ENCODE measurements around the gene EPHB2.
A peak's percentile ranks its signal among the peaks of the same experiment; 100 is the strongest.

EPHB2 gene

DNA sequence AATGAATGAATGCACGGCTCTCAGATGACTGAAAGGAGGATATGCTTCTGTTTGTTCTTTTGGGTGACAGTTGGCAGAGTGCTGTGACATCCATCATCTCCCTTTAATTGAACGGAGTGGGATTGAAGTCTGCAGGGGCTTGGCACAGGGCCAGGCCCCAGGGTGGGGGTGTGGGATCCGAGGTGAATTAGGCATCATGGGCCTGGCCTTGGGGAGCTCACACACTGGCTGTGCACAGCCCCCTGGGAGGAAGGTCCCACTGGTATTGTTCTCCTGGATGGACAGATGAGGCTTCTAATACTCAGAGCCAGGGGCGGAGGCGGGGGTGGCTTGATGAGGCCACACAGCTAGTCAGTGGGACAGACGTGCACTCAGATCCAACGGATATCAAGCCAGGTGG, 19.3 kb downstream of the EPHB2 start (continued):
- TF ChIP-seq ZFHX2 (tag by site-specific recombination; conservative IDR thresholded peaks at IDR 0.05) (peak; percentile 60), ZFP69B (tag by site-specific recombination; IDR thresholded peaks at IDR 0.05) (no peak), ZFP41 (tag by site-specific recombination; IDR thresholded peaks at IDR 0.05; ENCODE audit: borderline replicate concordance) (no peak), EGR2 (tag by site-specific recombination; IDR thresholded peaks at IDR 0.05; ENCODE audit: low read depth) (peak; percentile 67), ZIC2 (tag by site-specific recombination; IDR thresholded peaks at IDR 0.05) (peak; percentile 32)

DNA sequence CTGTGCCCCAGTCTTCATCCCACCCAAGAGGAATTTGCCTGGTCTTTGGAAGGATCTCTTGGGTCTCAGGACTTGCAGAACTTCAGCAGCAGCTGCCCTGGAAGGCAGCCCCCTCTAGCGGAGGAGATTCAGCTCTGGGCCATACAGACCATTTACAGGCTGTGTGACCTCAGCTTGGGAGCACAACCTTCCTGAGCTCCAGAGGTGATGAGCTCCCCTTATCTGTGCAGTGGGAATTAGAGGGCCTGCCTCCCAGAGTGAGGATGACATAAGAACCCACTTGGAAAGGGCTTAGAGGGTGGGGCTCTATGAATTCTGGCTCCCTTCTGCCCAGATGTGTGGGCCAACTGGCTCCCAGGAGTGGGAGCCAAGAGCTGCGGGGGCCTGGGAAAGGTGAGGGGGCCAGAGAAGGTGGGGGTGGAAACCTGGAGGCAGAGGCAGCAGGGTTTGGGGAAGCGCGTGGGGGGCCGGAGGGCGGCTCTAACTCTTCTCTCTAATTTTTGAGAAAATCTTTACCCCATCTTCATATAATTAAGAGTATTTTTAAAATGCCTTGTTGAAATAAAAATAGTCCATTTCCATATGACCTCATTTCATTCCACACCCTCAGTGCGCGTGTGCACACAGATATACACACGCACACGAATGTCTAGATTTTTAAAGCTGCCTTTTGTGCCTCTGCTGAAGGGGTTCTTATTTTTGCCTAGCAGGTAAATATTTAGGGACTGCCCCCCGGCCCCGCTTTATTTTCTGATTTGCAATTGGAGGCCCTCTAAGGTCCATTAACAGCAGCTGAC, 21.5 kb downstream of the EPHB2 start:
- ChIA-PET CTCF (interaction anchor here (0.5 to 2.2 kb wide), 7 partner anchors 8 to 400 kb away, joined by 3 to 16 read pairs (median 4); no protein-coding TSS in a partner anchor), POLR2A (no interaction called here)
- Histone ChIP-seq H3K36me3 (ENCODE audit: control insufficient read depth in 2 of 2, insufficient read depth in 1 of 2, low read length in 2 of 2) (no peaks in the 10 kb centered on the region), H3K27ac (ENCODE audit: extremely low read depth, low read depth, low read length) (no peak overlapping the region), H3K4me1 (ENCODE audit: control insufficient read depth, insufficient read depth, low read length) (no peaks in the 10 kb centered on the region), H3K9me3 (ENCODE audit: control insufficient read depth, insufficient read depth, low read depth, low read length) (no peaks in the 10 kb centered on the region), H3K4me3 (ENCODE audit: low read depth, low read length) (no peak overlapping the region)
- TF ChIP-seq ZNF768 (tag by site-specific recombination; IDR thresholded peaks at IDR 0.05), result peak; percentile 74
- no peak for TF ChIP-seq ZNF677 (tag by site-specific recombination; IDR thresholded peaks at IDR 0.05)
- TF ChIP-seq, protein P1, sequence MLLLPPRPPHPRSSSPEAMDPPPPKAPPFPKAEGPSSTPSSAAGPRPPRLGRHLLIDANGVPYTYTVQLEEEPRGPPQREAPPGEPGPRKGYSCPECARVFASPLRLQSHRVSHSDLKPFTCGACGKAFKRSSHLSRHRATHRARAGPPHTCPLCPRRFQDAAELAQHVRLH (tag by site-specific recombination; IDR thresholded peaks at IDR 0.05), result no peak
- TF ChIP-seq YY2 (tag by site-specific recombination; IDR thresholded peaks at IDR 0.05), result no peak
- peak; percentile 91 for TF ChIP-seq EGR2 (tag by site-specific recombination; IDR thresholded peaks at IDR 0.05; ENCODE audit: low read depth)
- TF ChIP-seq, protein P2, sequence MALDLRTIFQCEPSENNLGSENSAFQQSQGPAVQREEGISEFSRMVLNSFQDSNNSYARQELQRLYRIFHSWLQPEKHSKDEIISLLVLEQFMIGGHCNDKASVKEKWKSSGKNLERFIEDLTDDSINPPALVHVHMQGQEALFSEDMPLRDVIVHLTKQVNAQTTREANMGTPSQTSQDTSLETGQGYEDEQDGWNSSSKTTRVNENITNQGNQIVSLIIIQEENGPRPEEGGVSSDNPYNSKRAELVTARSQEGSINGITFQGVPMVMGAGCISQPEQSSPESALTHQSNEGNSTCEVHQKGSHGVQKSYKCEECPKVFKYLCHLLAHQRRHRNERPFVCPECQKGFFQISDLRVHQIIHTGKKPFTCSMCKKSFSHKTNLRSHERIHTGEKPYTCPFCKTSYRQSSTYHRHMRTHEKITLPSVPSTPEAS (tag by site-specific recombination; IDR thresholded peaks at IDR 0.05), result no peak
- peak; percentile 90 for TF ChIP-seq ZFHX2 (tag by site-specific recombination; conservative IDR thresholded peaks at IDR 0.05)
- TF ChIP-seq ZNF274 (IDR thresholded peaks at IDR 0.05; ENCODE audit: low read length), result no peak
- no peak for TF ChIP-seq ZNF274 (tag by site-specific recombination; IDR thresholded peaks at IDR 0.05; ENCODE audit: borderline replicate concordance)
- TF ChIP-seq BCL11A (tag by site-specific recombination; IDR thresholded peaks at IDR 0.05; ENCODE audit: low read depth), result no peak

GRCh38 chr1:22733643-22734042, 23.0 kb downstream of the EPHB2 start:
- no peak overlapping the region for H3K4me3 ChIP-seq (ENCODE audit: low read depth, low read length)
- H3K9me3 ChIP-seq (ENCODE audit: control insufficient read depth, insufficient read depth, low read depth, low read length), result no peaks in the 10 kb centered on the region
- no peaks in the 10 kb centered on the region for H3K4me1 ChIP-seq (ENCODE audit: control insufficient read depth, insufficient read depth, low read length)
- H3K27ac ChIP-seq (ENCODE audit: extremely low read depth, low read depth, low read length), result no peak overlapping the region
- TF ChIP-seq PRDM10 (tag by site-specific recombination; IDR thresholded peaks at IDR 0.05), result no peak
- TF ChIP-seq, protein P3, sequence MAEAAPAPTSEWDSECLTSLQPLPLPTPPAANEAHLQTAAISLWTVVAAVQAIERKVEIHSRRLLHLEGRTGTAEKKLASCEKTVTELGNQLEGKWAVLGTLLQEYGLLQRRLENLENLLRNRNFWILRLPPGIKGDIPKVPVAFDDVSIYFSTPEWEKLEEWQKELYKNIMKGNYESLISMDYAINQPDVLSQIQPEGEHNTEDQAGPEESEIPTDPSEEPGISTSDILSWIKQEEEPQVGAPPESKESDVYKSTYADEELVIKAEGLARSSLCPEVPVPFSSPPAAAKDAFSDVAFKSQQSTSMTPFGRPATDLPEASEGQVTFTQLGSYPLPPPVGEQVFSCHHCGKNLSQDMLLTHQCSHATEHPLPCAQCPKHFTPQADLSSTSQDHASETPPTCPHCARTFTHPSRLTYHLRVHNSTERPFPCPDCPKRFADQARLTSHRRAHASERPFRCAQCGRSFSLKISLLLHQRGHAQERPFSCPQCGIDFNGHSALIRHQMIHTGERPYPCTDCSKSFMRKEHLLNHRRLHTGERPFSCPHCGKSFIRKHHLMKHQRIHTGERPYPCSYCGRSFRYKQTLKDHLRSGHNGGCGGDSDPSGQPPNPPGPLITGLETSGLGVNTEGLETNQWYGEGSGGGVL (tag by site-specific recombination; IDR thresholded peaks at IDR 0.05), result no peak
- TF ChIP-seq KLF8 (tag by site-specific recombination; IDR thresholded peaks at IDR 0.05), result no peak
- no peak for TF ChIP-seq ZNF830 (tag by site-specific recombination; IDR thresholded peaks at IDR 0.05; ENCODE audit: low read depth)
- no peak for TF ChIP-seq ZNF610 (tag by site-specific recombination; IDR thresholded peaks at IDR 0.05; ENCODE audit: borderline replicate concordance)
- TF ChIP-seq ZNF169 (tag by site-specific recombination; IDR thresholded peaks at IDR 0.05), result no peak
- no peak for TF ChIP-seq ZNF416 (tag by site-specific recombination; IDR thresholded peaks at IDR 0.05)
- TF ChIP-seq EGR2 (tag by site-specific recombination; IDR thresholded peaks at IDR 0.05; ENCODE audit: low read depth), result no peak
- no peak for TF ChIP-seq ZBTB6 (tag by site-specific recombination; IDR thresholded peaks at IDR 0.05)
- TF ChIP-seq MZF1 (tag by site-specific recombination; IDR thresholded peaks at IDR 0.05; ENCODE audit: borderline replicate concordance), result no peak
- ChIA-PET CTCF (interaction anchor here (0.7 kb wide), 2 partner anchors 42 to 363 kb away, joined by 3 read pairs; no protein-coding TSS in a partner anchor), POLR2A (no interaction called here)
- no peaks in the 10 kb centered on the region for H3K36me3 ChIP-seq (ENCODE audit: control insufficient read depth in 2 of 2, insufficient read depth in 1 of 2, low read length in 2 of 2)

All from HEK293 (cell line).